ENCODE measurements around the gene GON4L. TPM values are rescaled to one million over a fixed set of nuclear protein-coding genes. Genes with fewer than 3 reads are reported as not detected.
"Not testable (repeated sequence)": the region's sequence is repeated elsewhere in the genome, so short reads cannot be mapped to it uniquely, and the experiment has no call there.

GON4L gene
- total RNA-seq, 1 donor from 2014 or later: 89.5 TPM

GRCh38 chr1:155809088-155809487 is 47.9 kb downstream of the GON4L start:
- no peak overlapping the region for H3K4me3 Mint-ChIP-seq
- POLR2A ChIA-PET: no interaction called here
- intact Hi-C loops (cut with micrococcal nuclease): no loop called here
- no peak for DNase-seq
- peaks cover 59% of the 10 kb centered on the region for H3K36me3 Mint-ChIP-seq (ENCODE audit: low read depth)
- H3K27ac Mint-ChIP-seq: peak overlapping the region; percentile 35
- peak; percentile 14 for ATAC-seq (ENCODE audit: low read depth)
- H3K27me3 Mint-ChIP-seq: no peaks in the 10 kb centered on the region
- peaks cover 13% of the 10 kb centered on the region for H3K4me1 Mint-ChIP-seq
- CTCF ChIA-PET: no interaction called here
- no peaks in the 10 kb centered on the region for H3K9me3 Mint-ChIP-seq
- no peak for TF ChIP-seq CTCF (IDR thresholded peaks at IDR 0.05)

GRCh38 chr1:155801149-155801548 is 55.9 kb downstream of the GON4L start:
- no peak for TF ChIP-seq CTCF (IDR thresholded peaks at IDR 0.05)
- H3K27me3 Mint-ChIP-seq: no peaks in the 10 kb centered on the region
- DNase-seq (no peak), ATAC-seq (ENCODE audit: low read depth) (no peak)
- ChIA-PET POLR2A (no interaction called here), CTCF (no interaction called here)
- H3K36me3 Mint-ChIP-seq (ENCODE audit: low read depth): peaks cover 64% of the 10 kb centered on the region
- H3K4me1 Mint-ChIP-seq: no peaks in the 10 kb centered on the region
- no peaks in the 10 kb centered on the region for H3K9me3 Mint-ChIP-seq
- H3K27ac Mint-ChIP-seq: peak overlapping the region; percentile 6
- no peak overlapping the region for H3K4me3 Mint-ChIP-seq
- intact Hi-C loops (cut with micrococcal nuclease): no loop called here

GRCh38 chr1:155795618-155796017 is 61.4 kb downstream of the GON4L start:
- POLR2A ChIA-PET; intact Hi-C loops (cut with micrococcal nuclease); H3K27ac Mint-ChIP-seq; DNase-seq; CTCF ChIA-PET; ATAC-seq (ENCODE audit: low read depth); H3K4me3 Mint-ChIP-seq; H3K9me3 Mint-ChIP-seq; H3K27me3 Mint-ChIP-seq; H3K4me1 Mint-ChIP-seq: not testable (repeated sequence)
- peaks cover 71% of the 10 kb centered on the region for H3K36me3 Mint-ChIP-seq (ENCODE audit: low read depth)

- CTCF ChIA-PET: no interaction called here
- H3K27ac Mint-ChIP-seq: no peak overlapping the region
- POLR2A ChIA-PET: no interaction called here
- H3K9me3 Mint-ChIP-seq: no peaks in the 10 kb centered on the region
- no peak overlapping the region for H3K4me3 Mint-ChIP-seq
- no peak for TF ChIP-seq CTCF (IDR thresholded peaks at IDR 0.05)
- ATAC-seq (ENCODE audit: low read depth) (no peak), DNase-seq (no peak)
- intact Hi-C loops (cut with micrococcal nuclease): no loop called here
- peaks cover 74% of the 10 kb centered on the region for H3K36me3 Mint-ChIP-seq (ENCODE audit: low read depth)
- no peaks in the 10 kb centered on the region for H3K4me1 Mint-ChIP-seq
- no peaks in the 10 kb centered on the region for H3K27me3 Mint-ChIP-seq
Measured at GRCh38 chr1:155794605-155795245, 62.3 kb downstream of the GON4L start.

GRCh38 chr1:155793213-155793612 is 63.8 kb downstream of the GON4L start:
- ChIA-PET CTCF (no interaction called here), POLR2A (no interaction called here)
- no peaks in the 10 kb centered on the region for H3K9me3 Mint-ChIP-seq
- intact Hi-C loops (cut with micrococcal nuclease): no loop called here
- peaks cover 71% of the 10 kb centered on the region for H3K36me3 Mint-ChIP-seq (ENCODE audit: low read depth)
- no peaks in the 10 kb centered on the region for H3K27me3 Mint-ChIP-seq
- H3K4me1 Mint-ChIP-seq: no peaks in the 10 kb centered on the region
- TF ChIP-seq CTCF (IDR thresholded peaks at IDR 0.05): no peak
- no peak overlapping the region for H3K27ac Mint-ChIP-seq
- no peak overlapping the region for H3K4me3 Mint-ChIP-seq
- DNase-seq (no peak), ATAC-seq (ENCODE audit: low read depth) (no peak)

- ChIA-PET CTCF (interaction anchor here (0.6 kb wide), 1 partner anchor 447 kb away, joined by 3 read pairs; no protein-coding TSS in a partner anchor), POLR2A (interaction anchor here (0.7 kb wide), 1 partner anchor 461 kb away, joined by 6 read pairs; no protein-coding TSS in a partner anchor)
- no peak overlapping the region for H3K27ac Mint-ChIP-seq
- peaks cover 65% of the 10 kb centered on the region for H3K36me3 Mint-ChIP-seq (ENCODE audit: low read depth)
- no peaks in the 10 kb centered on the region for H3K9me3 Mint-ChIP-seq
- ATAC-seq (ENCODE audit: low read depth): no peak
- DNase-seq: no peak
- no peak overlapping the region for H3K4me3 Mint-ChIP-seq
- intact Hi-C loops (cut with micrococcal nuclease): no loop called here
- H3K27me3 Mint-ChIP-seq: no peaks in the 10 kb centered on the region
- H3K4me1 Mint-ChIP-seq: no peaks in the 10 kb centered on the region
- TF ChIP-seq CTCF (IDR thresholded peaks at IDR 0.05): no peak
Measured at GRCh38 chr1:155777582-155777981, 79.4 kb downstream of the GON4L start.

Measured in activated B cell treated with CpG ODN at 0.5 μM for 24 hours (primary cell).